ENCODE measurements around the gene TBC1D25.

TBC1D25 gene

DNA sequence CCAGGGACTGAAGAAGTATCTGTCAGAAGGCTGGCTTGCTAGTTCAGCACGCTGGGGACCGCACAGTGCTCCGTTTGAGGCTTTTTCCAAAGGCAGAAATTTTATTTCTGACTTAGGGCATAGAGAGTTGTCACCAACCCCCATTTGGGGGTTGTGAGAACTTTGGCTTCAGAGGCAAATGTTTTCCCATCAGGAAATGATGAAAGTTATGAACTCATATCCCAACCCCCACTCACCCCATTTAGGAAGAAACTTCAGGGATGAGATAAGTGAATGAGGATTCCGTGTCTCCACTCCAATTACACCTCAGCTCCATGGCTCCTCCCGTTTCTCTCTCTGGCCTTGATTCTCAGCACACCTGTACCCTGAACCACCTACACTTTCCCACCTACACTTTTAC, 53.5 kb downstream of the TBC1D25 start:
- Histone ChIP-seq H3K4ac (ENCODE audit: low read depth, low read length) (no peak overlapping the region), H2AFZ (ENCODE audit: insufficient read depth, low read length, poor library complexity) (no peak overlapping the region), H3K14ac (ENCODE audit: low read length) (no peak overlapping the region), H4K91ac (ENCODE audit: low read depth, low read length) (no peak overlapping the region), H2BK12ac (ENCODE audit: low read length) (no peak overlapping the region), H3K9me3 (ENCODE audit: insufficient read depth, low read depth, low read length) (no peaks in the 10 kb centered on the region), H3K27me3 (ENCODE audit: insufficient read depth, low read length) (no peaks in the 10 kb centered on the region), H2AK5ac (ENCODE audit: low read length) (no peak overlapping the region), H3K36me3 (ENCODE audit: control insufficient read depth in 1 of 2, insufficient read depth in 2 of 2, low read length in 2 of 2) (no peaks in the 10 kb centered on the region), H2BK120ac (ENCODE audit: insufficient read depth, low read length, poor library complexity) (no peak overlapping the region), H3K4me2 (ENCODE audit: low read length) (no peak overlapping the region), H2BK5ac (ENCODE audit: low read depth, low read length, poor library complexity) (no peak overlapping the region), H4K8ac (ENCODE audit: low read depth, low read length) (no peak overlapping the region), H3K23ac (ENCODE audit: low read length) (no peak overlapping the region), H3K27ac (ENCODE audit: low read depth, low read length) (no peak overlapping the region), H4K12ac (ENCODE audit: low read depth, low read length) (no peak overlapping the region), H3K9ac (ENCODE audit: low read length) (no peak overlapping the region), H3K79me1 (ENCODE audit: low read length) (peaks cover 8% of the 10 kb centered on the region), H3K4me3 (ENCODE audit: low read depth, low read length) (no peak overlapping the region), H3K79me2 (ENCODE audit: control insufficient read depth, insufficient read depth, low read length, poor library complexity) (peaks cover 2% of the 10 kb centered on the region), H3K4me1 (ENCODE audit: control insufficient read depth in 1 of 2, insufficient read depth in 2 of 2, low read length in 2 of 2) (peaks cover 0 to 3% of the 10 kb centered on the region in 2 experiments), H3K18ac (ENCODE audit: low read length) (no peak overlapping the region)
- WGBS (ENCODE audit: extremely low coverage, insufficient coverage, insufficient read length): no CpG with 5 or more reads among the region's 5 CpGs
- DNase-seq: no peak

DNA sequence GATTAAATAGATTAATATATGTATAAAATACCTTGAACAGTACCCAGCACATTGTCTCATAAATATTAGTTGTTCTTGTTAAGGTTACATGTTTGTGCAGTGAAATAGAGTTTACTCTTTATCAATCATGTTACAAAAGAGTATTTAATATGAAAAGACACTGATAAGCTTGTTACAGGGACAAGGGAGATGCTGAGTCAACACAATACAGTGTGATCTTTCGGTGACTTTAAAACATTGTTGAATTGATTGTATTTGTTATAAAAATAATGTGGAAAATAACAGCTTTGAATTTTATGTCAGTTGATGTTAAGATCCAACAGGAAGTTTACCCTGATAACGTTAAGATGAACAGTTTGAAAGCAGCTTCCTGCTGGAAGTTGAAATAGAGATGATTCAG, 56.4 kb downstream of the TBC1D25 start:
- Histone ChIP-seq H3K79me2 (ENCODE audit: control insufficient read depth, insufficient read depth, low read length, poor library complexity) (peaks cover 2% of the 10 kb centered on the region), H3K4me1 (ENCODE audit: control insufficient read depth in 1 of 2, insufficient read depth in 2 of 2, low read length in 2 of 2) (peaks cover 5 to 7% of the 10 kb centered on the region in 2 experiments), H2BK12ac (ENCODE audit: low read length) (no peak overlapping the region), H3K18ac (ENCODE audit: low read length) (no peak overlapping the region), H2AK5ac (ENCODE audit: low read length) (no peak overlapping the region), H3K4ac (ENCODE audit: low read depth, low read length) (no peak overlapping the region), H3K27ac (ENCODE audit: low read depth, low read length) (no peak overlapping the region), H4K91ac (ENCODE audit: low read depth, low read length) (no peak overlapping the region), H3K4me3 (ENCODE audit: low read depth, low read length) (no peak overlapping the region), H3K9me3 (ENCODE audit: insufficient read depth, low read depth, low read length) (no peaks in the 10 kb centered on the region), H4K12ac (ENCODE audit: low read depth, low read length) (no peak overlapping the region), H3K23ac (ENCODE audit: low read length) (no peak overlapping the region), H3K27me3 (ENCODE audit: insufficient read depth, low read length) (no peaks in the 10 kb centered on the region), H3K14ac (ENCODE audit: low read length) (no peak overlapping the region), H3K79me1 (ENCODE audit: low read length) (peaks cover 8% of the 10 kb centered on the region), H2AFZ (ENCODE audit: insufficient read depth, low read length, poor library complexity) (no peak overlapping the region), H2BK5ac (ENCODE audit: low read depth, low read length, poor library complexity) (no peak overlapping the region), H3K36me3 (ENCODE audit: control insufficient read depth in 1 of 2, insufficient read depth in 2 of 2, low read length in 2 of 2) (peaks cover 19 to 23% of the 10 kb centered on the region in 2 experiments), H3K4me2 (ENCODE audit: low read length) (no peak overlapping the region), H2BK120ac (ENCODE audit: insufficient read depth, low read length, poor library complexity) (no peak overlapping the region), H4K8ac (ENCODE audit: low read depth, low read length) (no peak overlapping the region), H3K9ac (ENCODE audit: low read length) (no peak overlapping the region)
- DNase-seq: no peak
- WGBS (ENCODE audit: extremely low coverage, insufficient coverage, insufficient read length): no CpG with 5 or more reads among the region's 2 CpGs

DNA sequence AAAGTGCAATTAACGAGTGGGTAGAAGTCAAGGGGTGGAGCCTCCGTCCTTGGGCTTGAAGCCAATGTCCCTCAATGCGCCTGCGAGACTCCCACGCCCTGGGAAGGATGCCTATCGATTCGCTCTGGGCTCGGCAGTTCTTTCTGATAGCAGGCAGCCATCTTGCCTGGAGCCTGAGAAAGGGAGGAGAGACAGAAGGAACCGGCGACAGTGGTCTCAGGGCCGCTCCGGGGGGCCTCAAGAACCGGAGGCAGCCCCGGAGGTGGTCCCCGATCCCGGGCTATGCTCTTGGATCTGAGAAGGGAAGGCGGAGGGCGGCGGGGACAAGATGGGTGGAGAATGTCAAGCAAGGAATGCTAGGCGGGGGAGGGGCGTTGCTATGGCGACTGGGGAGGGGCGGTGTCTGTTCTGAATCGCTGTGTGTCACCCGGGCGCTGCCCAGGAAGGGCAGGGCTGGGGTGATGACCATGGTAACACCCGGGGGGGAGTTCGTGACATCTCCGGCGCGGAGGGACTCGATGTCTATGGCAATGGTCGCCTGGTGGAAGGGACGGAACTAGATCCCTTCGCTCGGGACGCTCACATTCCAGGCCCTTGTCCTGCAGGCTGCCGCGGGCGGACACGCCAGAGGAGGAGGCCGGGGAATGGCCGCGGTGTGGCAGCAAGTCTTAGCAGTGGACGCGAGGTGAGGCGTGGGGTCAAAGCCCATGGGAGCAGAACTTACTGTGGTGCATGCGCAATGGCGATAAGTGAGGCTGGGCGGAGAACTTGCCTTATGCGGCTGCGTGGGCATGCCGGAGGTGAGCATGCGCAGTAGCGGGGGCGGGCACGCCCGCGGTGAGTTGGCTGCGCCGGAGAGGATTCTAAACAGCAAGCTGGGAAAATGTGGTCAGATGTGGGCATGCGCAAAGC, 58.1 kb downstream of the TBC1D25 start, which contains the start of gene WDR13:
WDR13 (plus strand) TSS at position 140 of the 912 bp plus-strand sequence; CDS start at position 645, 505 bp downstream.
- H3K9ac ChIP-seq (ENCODE audit: low read length): peak within 1 kb of the TSS; percentile 93
- H3K4ac ChIP-seq (ENCODE audit: low read depth, low read length): peak within 1 kb of the TSS; percentile 98
- H3K18ac ChIP-seq (ENCODE audit: low read length): peak within 1 kb of the TSS; percentile 100
- WGBS (ENCODE audit: extremely low coverage, insufficient coverage, insufficient read length): no CpG with 5 or more reads among the region's 62 CpGs
- H4K12ac ChIP-seq (ENCODE audit: low read depth, low read length): peak within 1 kb of the TSS; percentile 100
- peak within 1 kb of the TSS; percentile 100 for H4K91ac ChIP-seq (ENCODE audit: low read depth, low read length)
- peak within 1 kb of the TSS; percentile 93 for H2AFZ ChIP-seq (ENCODE audit: insufficient read depth, low read length, poor library complexity)
- peaks cover 2% of the 10 kb centered on the region for H3K79me2 ChIP-seq (ENCODE audit: control insufficient read depth, insufficient read depth, low read length, poor library complexity)
- H3K36me3 ChIP-seq (ENCODE audit: control insufficient read depth in 1 of 2, insufficient read depth in 2 of 2, low read length in 2 of 2): peaks cover 33 to 37% of the 10 kb centered on the region in 2 experiments
- peak within 1 kb of the TSS; percentile 99 for H2BK120ac ChIP-seq (ENCODE audit: insufficient read depth, low read length, poor library complexity)
- H2BK5ac ChIP-seq (ENCODE audit: low read depth, low read length, poor library complexity): peak within 1 kb of the TSS; percentile 99
- H2BK12ac ChIP-seq (ENCODE audit: low read length): no peak within 1 kb of the TSS
- H3K14ac ChIP-seq (ENCODE audit: low read length): peak within 1 kb of the TSS; percentile 100
- H3K23ac ChIP-seq (ENCODE audit: low read length): peak within 1 kb of the TSS; percentile 40
- H3K79me1 ChIP-seq (ENCODE audit: low read length): peaks cover 6% of the 10 kb centered on the region
- no peaks in the 10 kb centered on the region for H3K27me3 ChIP-seq (ENCODE audit: insufficient read depth, low read length)
- peak within 1 kb of the TSS; percentile 81 for H3K4me2 ChIP-seq (ENCODE audit: low read length)
- H3K9me3 ChIP-seq (ENCODE audit: insufficient read depth, low read depth, low read length): no peaks in the 10 kb centered on the region
- peak within 1 kb of the TSS; percentile 99 for H2AK5ac ChIP-seq (ENCODE audit: low read length)
- H3K4me3 ChIP-seq (ENCODE audit: low read depth, low read length): peak within 1 kb of the TSS; percentile 89
- H3K4me1 ChIP-seq (ENCODE audit: control insufficient read depth in 1 of 2, insufficient read depth in 2 of 2, low read length in 2 of 2): peaks cover 4 to 5% of the 10 kb centered on the region in 2 experiments
- H4K8ac ChIP-seq (ENCODE audit: low read depth, low read length): peak within 1 kb of the TSS; percentile 100
- peak within 1 kb of the TSS; percentile 99 for H3K27ac ChIP-seq (ENCODE audit: low read depth, low read length)
- peak; percentile 87 to 93 for DNase-seq

DNA sequence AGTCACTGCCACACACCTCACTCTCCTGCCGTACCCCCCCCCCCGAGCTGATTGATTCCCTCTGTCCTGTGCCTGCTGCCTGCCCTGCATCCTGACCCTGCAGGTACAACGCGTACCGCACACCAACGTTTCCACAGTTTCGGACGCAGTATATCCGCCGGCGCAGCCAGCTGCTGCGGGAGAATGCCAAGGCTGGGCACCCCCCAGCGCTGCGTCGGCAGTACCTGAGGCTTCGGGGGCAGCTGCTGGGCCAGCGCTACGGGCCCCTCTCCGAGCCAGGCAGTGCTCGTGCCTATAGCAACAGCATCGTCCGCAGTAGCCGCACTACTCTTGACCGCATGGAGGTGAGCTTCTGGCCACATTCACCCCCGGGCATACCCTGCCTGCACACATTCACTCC, 59.1 kb downstream of the TBC1D25 start:
- Histone ChIP-seq H3K79me1 (ENCODE audit: low read length) (peaks cover 6% of the 10 kb centered on the region), H3K18ac (ENCODE audit: low read length) (peak overlapping the region; percentile 6), H3K4me3 (ENCODE audit: low read depth, low read length) (no peak overlapping the region), H2BK120ac (ENCODE audit: insufficient read depth, low read length, poor library complexity) (peak overlapping the region; percentile 31), H3K9me3 (ENCODE audit: insufficient read depth, low read depth, low read length) (no peaks in the 10 kb centered on the region), H3K27ac (ENCODE audit: low read depth, low read length) (no peak overlapping the region), H3K9ac (ENCODE audit: low read length) (no peak overlapping the region), H3K36me3 (ENCODE audit: control insufficient read depth in 1 of 2, insufficient read depth in 2 of 2, low read length in 2 of 2) (peaks cover 33 to 42% of the 10 kb centered on the region in 2 experiments), H3K4me2 (ENCODE audit: low read length) (peak overlapping the region; percentile 78), H4K91ac (ENCODE audit: low read depth, low read length) (peak overlapping the region; percentile 70), H3K27me3 (ENCODE audit: insufficient read depth, low read length) (no peaks in the 10 kb centered on the region), H2AK5ac (ENCODE audit: low read length) (peak overlapping the region; percentile 97), H2AFZ (ENCODE audit: insufficient read depth, low read length, poor library complexity) (peak overlapping the region; percentile 35), H2BK12ac (ENCODE audit: low read length) (no peak overlapping the region), H3K4me1 (ENCODE audit: control insufficient read depth in 1 of 2, insufficient read depth in 2 of 2, low read length in 2 of 2) (peaks cover 4 to 5% of the 10 kb centered on the region in 2 experiments), H2BK5ac (ENCODE audit: low read depth, low read length, poor library complexity) (no peak overlapping the region), H3K14ac (ENCODE audit: low read length) (peak overlapping the region; percentile 48), H4K8ac (ENCODE audit: low read depth, low read length) (peak overlapping the region; percentile 77), H3K23ac (ENCODE audit: low read length) (no peak overlapping the region), H3K4ac (ENCODE audit: low read depth, low read length) (peak overlapping the region; percentile 33), H3K79me2 (ENCODE audit: control insufficient read depth, insufficient read depth, low read length, poor library complexity) (peaks cover 2% of the 10 kb centered on the region), H4K12ac (ENCODE audit: low read depth, low read length) (peak overlapping the region; percentile 89)
- no CpG with 5 or more reads among the region's 25 CpGs for WGBS (ENCODE audit: extremely low coverage, insufficient coverage, insufficient read length)
- DNase-seq: no peak
